Measurements from ENCODE around the gene TRABD2B. TPM values are rescaled to one million over a fixed set of nuclear protein-coding genes. Genes with fewer than 3 reads are reported as not detected.

TRABD2B gene
- total RNA-seq, 1 experiment from 2014 or later, result 0.36 TPM

DNA sequence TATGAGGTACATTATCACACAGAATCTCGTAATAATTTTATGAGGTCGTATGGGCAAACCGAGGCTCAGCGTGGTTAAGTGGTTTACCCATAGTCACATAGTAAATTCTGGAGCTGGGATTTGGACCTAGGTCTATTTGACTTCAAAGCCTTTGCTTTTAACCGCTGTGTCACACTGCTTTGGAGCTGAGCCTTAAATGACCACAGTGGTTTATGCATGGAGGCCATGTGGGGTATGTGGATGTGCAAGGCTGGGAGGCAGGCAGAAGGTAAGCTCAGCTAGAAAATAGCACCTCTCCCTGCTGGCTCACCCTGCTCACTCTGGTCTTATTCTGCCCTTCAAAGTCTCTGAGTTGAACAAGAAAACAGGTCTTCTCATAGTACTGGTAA is 269.5 kb downstream of the TRABD2B start:
- peaks cover 24% of the 10 kb centered on the region for H3K4me1 ChIP-seq
- no TSS peak for BruUV-seq (replicated peaks)
- POLR2A ChIA-PET, result no interaction called here
- CTCF ChIA-PET, result interaction anchor here (0.5 to 2.8 kb wide), 4 partner anchors 17 to 291 kb away, joined by 3 to 57 read pairs (median 17); partner anchors contain the start of gene FOXD2
- peak overlapping the region; percentile 42 for H3K27ac Mint-ChIP-seq (ENCODE audit: unreplicated experiment)
- H3K4me1 Mint-ChIP-seq (ENCODE audit: low read depth, unreplicated experiment), result peaks cover 22% of the 10 kb centered on the region
- DNase-seq, result no peak
- intact Hi-C loops (cut with micrococcal nuclease; ENCODE audit: unreplicated experiment), result no loop called here
- H3K9me3 ChIP-seq, result no peaks in the 10 kb centered on the region
- H3K4me3 Mint-ChIP-seq (ENCODE audit: unreplicated experiment), result peak overlapping the region; percentile 29
- no peaks in the 10 kb centered on the region for H3K27me3 ChIP-seq (replicated peaks; ENCODE audit: control insufficient read depth, insufficient read depth, low read length)
- no peak overlapping the region for H3K4me3 ChIP-seq (ENCODE audit: low read depth, low read length)
- no peaks in the 10 kb centered on the region for H3K36me3 ChIP-seq (ENCODE audit: control insufficient read depth, insufficient read depth, low read length)
- no peaks in the 10 kb centered on the region for H3K9me3 Mint-ChIP-seq (ENCODE audit: unreplicated experiment)
- peaks cover 2% of the 10 kb centered on the region for H3K27me3 Mint-ChIP-seq (ENCODE audit: insufficient read depth, unreplicated experiment)
- no peaks in the 10 kb centered on the region for H3K36me3 Mint-ChIP-seq (ENCODE audit: insufficient read depth, unreplicated experiment)
- TF ChIP-seq, protein P1, sequence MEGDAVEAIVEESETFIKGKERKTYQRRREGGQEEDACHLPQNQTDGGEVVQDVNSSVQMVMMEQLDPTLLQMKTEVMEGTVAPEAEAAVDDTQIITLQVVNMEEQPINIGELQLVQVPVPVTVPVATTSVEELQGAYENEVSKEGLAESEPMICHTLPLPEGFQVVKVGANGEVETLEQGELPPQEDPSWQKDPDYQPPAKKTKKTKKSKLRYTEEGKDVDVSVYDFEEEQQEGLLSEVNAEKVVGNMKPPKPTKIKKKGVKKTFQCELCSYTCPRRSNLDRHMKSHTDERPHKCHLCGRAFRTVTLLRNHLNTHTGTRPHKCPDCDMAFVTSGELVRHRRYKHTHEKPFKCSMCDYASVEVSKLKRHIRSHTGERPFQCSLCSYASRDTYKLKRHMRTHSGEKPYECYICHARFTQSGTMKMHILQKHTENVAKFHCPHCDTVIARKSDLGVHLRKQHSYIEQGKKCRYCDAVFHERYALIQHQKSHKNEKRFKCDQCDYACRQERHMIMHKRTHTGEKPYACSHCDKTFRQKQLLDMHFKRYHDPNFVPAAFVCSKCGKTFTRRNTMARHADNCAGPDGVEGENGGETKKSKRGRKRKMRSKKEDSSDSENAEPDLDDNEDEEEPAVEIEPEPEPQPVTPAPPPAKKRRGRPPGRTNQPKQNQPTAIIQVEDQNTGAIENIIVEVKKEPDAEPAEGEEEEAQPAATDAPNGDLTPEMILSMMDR (IDR thresholded peaks at IDR 0.05; ENCODE audit: insufficient read depth in 1 of 2, low read depth in 1 of 2, low read length in 1 of 2, severe bottlenecking in 1 of 2, unreplicated experiment in 1 of 2), result no peak

GRCh38 chr1:47727051-47727696 is 270.0 kb downstream of the TRABD2B start:
- peak; percentile 29 to 57 for DNase-seq
- intact Hi-C loops (cut with micrococcal nuclease; ENCODE audit: unreplicated experiment), result no loop called here
- ChIA-PET CTCF (interaction anchor here (0.5 to 2.8 kb wide), 5 partner anchors 17 to 404 kb away, joined by 3 to 57 read pairs (median 6); partner anchors contain the start of gene FOXD2), POLR2A (interaction anchor here (1.4 kb wide), 1 partner anchor 250 kb away, joined by 3 read pairs; no protein-coding TSS in a partner anchor)
- TF ChIP-seq, protein P1 (IDR thresholded peaks at IDR 0.05; ENCODE audit: insufficient read depth in 1 of 2, low read depth in 1 of 2, low read length in 1 of 2, severe bottlenecking in 1 of 2, unreplicated experiment in 1 of 2), result no peak
- no peak overlapping the region for H3K4me3 ChIP-seq (ENCODE audit: low read depth, low read length)
- H3K9me3 ChIP-seq, result no peaks in the 10 kb centered on the region
- no peaks in the 10 kb centered on the region for H3K36me3 ChIP-seq (ENCODE audit: control insufficient read depth, insufficient read depth, low read length)
- H3K27me3 ChIP-seq (replicated peaks; ENCODE audit: control insufficient read depth, insufficient read depth, low read length), result no peaks in the 10 kb centered on the region
- peak overlapping the region; percentile 42 for H3K27ac Mint-ChIP-seq (ENCODE audit: unreplicated experiment)
- H3K36me3 Mint-ChIP-seq (ENCODE audit: insufficient read depth, unreplicated experiment), result no peaks in the 10 kb centered on the region
- peaks cover 22% of the 10 kb centered on the region for H3K4me1 Mint-ChIP-seq (ENCODE audit: low read depth, unreplicated experiment)
- H3K9me3 Mint-ChIP-seq (ENCODE audit: unreplicated experiment), result no peaks in the 10 kb centered on the region
- peak overlapping the region; percentile 29 for H3K4me3 Mint-ChIP-seq (ENCODE audit: unreplicated experiment)
- peaks cover 24% of the 10 kb centered on the region for H3K4me1 ChIP-seq
- H3K27me3 Mint-ChIP-seq (ENCODE audit: insufficient read depth, unreplicated experiment), result peaks cover 2% of the 10 kb centered on the region
- BruUV-seq (replicated peaks), result no TSS peak

DNA sequence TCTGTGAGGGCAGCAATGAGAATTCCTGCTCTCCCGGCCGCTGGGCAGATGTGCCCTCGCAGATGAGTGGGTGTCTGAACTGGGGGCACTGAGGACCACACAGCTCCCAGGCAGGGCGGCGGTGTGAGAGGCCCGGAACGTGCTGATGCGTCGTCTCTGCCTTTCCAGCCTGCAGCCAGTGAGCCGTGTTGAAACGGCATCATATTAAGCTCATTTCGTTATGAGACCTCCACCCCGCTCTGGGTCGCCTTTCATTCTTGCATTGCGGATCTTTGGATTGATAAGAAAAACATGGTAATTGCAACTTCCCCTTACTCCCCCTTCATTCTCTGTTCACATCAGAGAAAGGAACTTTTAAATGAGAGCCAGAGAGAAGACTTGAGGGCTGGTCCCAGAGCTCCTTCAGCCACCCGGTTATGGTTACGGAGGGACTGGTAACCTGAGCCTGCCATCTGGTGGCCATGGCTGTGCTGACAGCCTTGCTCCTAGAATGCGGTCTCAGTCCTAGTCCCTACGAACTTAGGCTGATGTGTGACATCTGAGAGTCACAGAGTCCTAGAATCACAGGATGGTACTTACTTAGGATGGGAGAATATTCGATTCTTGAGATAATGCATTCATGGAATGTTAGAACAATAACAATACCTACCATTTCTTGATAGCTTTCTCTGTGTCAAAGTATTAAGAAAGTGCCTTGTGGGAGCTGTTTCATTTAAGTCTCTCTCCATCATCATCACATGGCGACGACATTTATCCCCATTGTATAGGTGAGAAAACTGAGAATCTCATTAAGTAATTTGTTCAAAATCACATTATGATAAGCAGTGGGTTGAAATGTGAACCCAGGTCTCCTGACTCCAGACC is 271.0 kb downstream of the TRABD2B start:
- CTCF ChIA-PET, result interaction anchor here (0.5 to 2.8 kb wide), 33 partner anchors 9 to 746 kb away, joined by 3 to 57 read pairs (median 4); partner anchors contain the start of genes FOXD2, SPATA6, STIL and TRABD2B
- Histone ChIP-seq H3K27me3 (replicated peaks; ENCODE audit: control insufficient read depth, insufficient read depth, low read length) (no peaks in the 10 kb centered on the region), H3K4me3 (ENCODE audit: low read depth, low read length) (no peak overlapping the region), H3K9me3 (no peaks in the 10 kb centered on the region), H3K4me1 (peaks cover 24% of the 10 kb centered on the region), H3K36me3 (ENCODE audit: control insufficient read depth, insufficient read depth, low read length) (no peaks in the 10 kb centered on the region)
- Mint-ChIP-seq H3K27ac (ENCODE audit: unreplicated experiment) (no peak overlapping the region), H3K4me3 (ENCODE audit: unreplicated experiment) (no peak overlapping the region), H3K27me3 (ENCODE audit: insufficient read depth, unreplicated experiment) (no peaks in the 10 kb centered on the region), H3K36me3 (ENCODE audit: insufficient read depth, unreplicated experiment) (no peaks in the 10 kb centered on the region), H3K9me3 (ENCODE audit: unreplicated experiment) (no peaks in the 10 kb centered on the region), H3K4me1 (ENCODE audit: low read depth, unreplicated experiment) (peaks cover 22% of the 10 kb centered on the region)
- POLR2A ChIA-PET, result interaction anchor here (0.5 to 1.4 kb wide), 2 partner anchors 249 to 547 kb away, joined by 3 read pairs; no protein-coding TSS in a partner anchor
- DNase-seq, result peak; percentile 75 to 77
- intact Hi-C loops (cut with micrococcal nuclease; ENCODE audit: unreplicated experiment), result no loop called here
- BruUV-seq (replicated peaks), result no TSS peak
- TF ChIP-seq, protein P1 (IDR thresholded peaks at IDR 0.05; ENCODE audit: insufficient read depth in 1 of 2, low read depth in 1 of 2, low read length in 1 of 2, severe bottlenecking in 1 of 2, unreplicated experiment in 1 of 2), result peak; percentile 71 to 79
